OCI-LY7 (cell line): ENCODE data around the gene HBG2. TPM values are rescaled to one million over a fixed set of nuclear protein-coding genes. Genes with fewer than 3 reads are reported as not detected.

Experiments
- BruUV-seq: library from RNA; stranded (reverse); fragments of 400-500 nt; replicated peaks from 2 replicates; lab custom pipeline; 2021; lab: Mats Ljungman, UMichigan
- CTCF ChIA-PET: fragments of 300-600 bp; sonication (Branson Sonifier 250); formaldehyde crosslinking; loops from one replicate; lab custom pipeline; 2022; ENCODE audit warnings: antibody characterized with exemption; ENCODE audit not compliant: unreplicated experiment; lab: Charles Lee
- POLR2A ChIA-PET: fragments of 300-600 bp; sonication (Branson Sonifier 250); formaldehyde crosslinking; loops from one replicate; lab custom pipeline; 2022; ENCODE audit warnings: antibody characterized with exemption; lab: Charles Lee
- DNase-seq: peaks from one replicate; pipeline ENCODE4 v3.0.0-alpha.2; 2015; ENCODE audit warnings: low spot score
- H2AFZ ChIP-seq: fragments of 200-600 bp; sonication (generic), shearing (Covaris generic); 2 replicates; pipeline ENCODE4 v1.6.1; 2014; ENCODE audit warnings: mild to moderate bottlenecking, antibody characterized with exemption, low read length, moderate library complexity
- H3K27ac ChIP-seq: fragments of 200-600 bp; sonication (generic); 2 replicates; pipeline ENCODE4 v1.5.1; 2014; ENCODE audit warnings: mixed run types, low read depth, mild to moderate bottlenecking, moderate library complexity, low read length, inconsistent platforms; ENCODE audit not compliant: poor library complexity, severe bottlenecking
- H3K36me3 ChIP-seq: fragments of 200-600 bp; sonication (generic); 2 replicates; pipeline ENCODE4 v1.6.1; 2014; ENCODE audit warnings: mild to moderate bottlenecking, antibody characterized with exemption, low read length, moderate library complexity, mixed read lengths; ENCODE audit not compliant: insufficient read depth
- H3K4me1 ChIP-seq: fragments of 200-600 bp; sonication (generic); 2 replicates; pipeline ENCODE4 v1.5.1; 2014; ENCODE audit warnings: mild to moderate bottlenecking, low read length; ENCODE audit not compliant: insufficient read depth, poor library complexity, severe bottlenecking
- H3K4me2 ChIP-seq: fragments of 200-600 bp; sonication (generic); 2 replicates; pipeline ENCODE4 v1.6.1; 2014; ENCODE audit warnings: mild to moderate bottlenecking, low read length
- H3K4me3 ChIP-seq: fragments of 200-600 bp; sonication (generic); 2 replicates; pipeline ENCODE4 v1.5.1; 2014; ENCODE audit warnings: mild to moderate bottlenecking, low read depth, low read length; ENCODE audit not compliant: poor library complexity, severe bottlenecking
- H3K79me2 ChIP-seq: fragments of 200-600 bp; sonication (generic); 2 replicates; pipeline ENCODE4 v1.6.1; 2016; ENCODE audit warnings: low read depth, mild to moderate bottlenecking, low read length, moderate library complexity, mixed read lengths; ENCODE audit not compliant: insufficient read depth
- H3K9me2 ChIP-seq: fragments of 200-600 bp; sonication (generic); 2 replicates; pipeline ENCODE4 v1.6.1; 2016; ENCODE audit warnings: mild to moderate bottlenecking, low read length, mixed read lengths; ENCODE audit not compliant: insufficient read depth
- H3K9me3 ChIP-seq: fragments of 200-600 bp; sonication (generic); 2 replicates; pipeline ENCODE4 v1.6.1; 2014; ENCODE audit warnings: mild to moderate bottlenecking, mixed run types, low read length, mixed read lengths
- H4K20me1 ChIP-seq: fragments of 200-600 bp; sonication (generic); 2 replicates; pipeline ENCODE4 v1.6.1; 2014; ENCODE audit warnings: mild to moderate bottlenecking, antibody characterized with exemption, low read length, moderate library complexity, mixed read lengths; ENCODE audit not compliant: insufficient read depth
- CTCF ChIP-seq: fragments of 200-600 bp; sonication (generic); conservative IDR thresholded peaks from 2 replicates; pipeline ENCODE4 v1.5.1; 2014; ENCODE audit warnings: mild to moderate bottlenecking, antibody characterized with exemption, low read length, moderate library complexity, mixed read lengths
- EZH2phosphoT487 ChIP-seq: fragments of 200-600 bp; sonication (generic); IDR thresholded peaks from 2 replicates; pipeline ENCODE4 v1.6.1; 2018; ENCODE audit warnings: low read depth, borderline replicate concordance, mild to moderate bottlenecking, mixed run types, antibody characterized with exemption, low read length, moderate library complexity, mixed read lengths
- intact Hi-C: fragments of 100-400 bp; cut with micrococcal nuclease; formaldehyde crosslinking; loops from one replicate; pipeline ENCODE4 v1.10.0; 2022; ENCODE audit not compliant: unreplicated experiment
- total RNA-seq, 2 experiments: library from RNA; depleted of rRNA in 1 of 2; stranded (reverse); fragments of >200 nt in 1 of 2; shearing (Covaris generic) in 1 of 2; gene quantifications; 2 replicates each; pipeline ENCODE4 v1.2.3, GENCODE V29; 2014 to 2022

HBG2 gene
- total RNA-seq, 2 experiments from 2014 or later = not detected

DNA sequence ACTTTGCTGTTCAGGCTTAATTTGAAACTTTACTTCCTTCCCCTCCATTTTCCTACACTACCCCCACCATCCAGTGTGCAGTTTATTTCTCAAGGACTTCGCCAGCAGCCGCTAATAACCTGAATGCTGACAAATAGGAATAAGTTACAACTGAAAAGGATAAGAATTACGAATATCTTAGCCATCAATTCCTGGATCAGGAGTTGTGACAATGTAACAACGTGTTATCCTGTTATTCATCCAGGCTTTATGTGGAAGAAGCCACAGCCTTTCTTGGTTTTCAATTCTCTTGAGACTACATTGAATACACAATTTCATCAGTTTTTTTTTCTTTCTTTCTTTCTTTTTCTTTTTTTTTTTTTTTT, 10.8 kb downstream of the HBG2 start:
- Histone ChIP-seq H3K4me3 (no peak overlapping the region), H3K36me3 (no peaks in the 10 kb centered on the region), H3K4me2 (no peak overlapping the region), H3K9me2 (no peaks in the 10 kb centered on the region), H3K27ac (no peak overlapping the region), H4K20me1 (no peaks in the 10 kb centered on the region), H2AFZ (no peak overlapping the region), H3K4me1 (no peaks in the 10 kb centered on the region), H3K79me2 (no peaks in the 10 kb centered on the region), H3K9me3 (no peaks in the 10 kb centered on the region)
- intact Hi-C loops = no loop called here
- BruUV-seq = no TSS peak
- POLR2A ChIA-PET = no interaction called here
- CTCF ChIA-PET = no interaction called here
- no peak for DNase-seq
- no peak for TF ChIP-seq CTCF
- TF ChIP-seq EZH2phosphoT487 = no peak

DNA sequence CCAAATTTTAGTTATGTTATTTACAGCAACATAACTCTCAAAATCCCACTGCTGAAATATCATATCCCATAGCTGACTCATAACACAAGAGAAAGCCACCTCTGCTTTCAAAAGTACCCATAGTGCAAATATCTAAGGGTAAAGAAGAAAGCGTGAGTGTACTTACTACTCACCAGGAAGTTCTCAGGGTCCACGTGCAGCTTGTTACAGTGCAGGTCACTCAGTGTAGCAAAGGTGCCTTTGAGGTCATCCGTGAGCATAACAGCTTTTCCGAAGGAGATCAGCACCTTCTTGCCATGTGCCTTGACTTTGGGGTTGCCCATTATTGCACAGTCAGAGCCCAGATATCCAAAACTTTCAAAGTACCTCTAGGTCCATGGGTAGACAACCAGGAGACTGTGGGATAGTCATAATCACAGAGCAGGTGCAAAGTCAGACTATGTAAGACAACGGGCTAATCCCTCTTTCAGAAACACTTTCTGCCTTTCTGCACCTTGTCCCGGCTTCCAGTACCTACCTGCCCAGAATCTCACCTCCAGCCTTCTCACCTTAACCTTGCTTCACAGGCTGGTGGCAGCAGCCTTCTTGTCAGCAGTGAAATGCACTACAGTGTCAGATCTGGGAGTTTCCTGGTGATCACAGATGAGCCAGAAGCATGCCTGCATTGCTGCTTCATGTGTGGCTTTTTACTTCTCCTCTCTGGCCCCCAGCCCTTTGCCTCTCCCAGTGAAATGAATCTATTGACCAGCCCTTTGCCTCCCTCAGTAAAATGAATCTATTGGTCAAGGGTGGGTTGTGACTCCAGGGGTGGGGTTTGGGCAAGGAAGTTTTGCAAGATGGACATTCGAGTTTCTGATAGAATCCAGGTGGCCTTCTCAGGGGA, 11.4 kb downstream of the HBG2 start:
- no peak overlapping the region for H2AFZ ChIP-seq
- POLR2A ChIA-PET = no interaction called here

More for the DNA sequence above, 11.4 kb downstream of the HBG2 start:
- Histone ChIP-seq H3K9me3 (no peaks in the 10 kb centered on the region), H3K27ac (no peak overlapping the region), H3K4me3 (no peak overlapping the region), H3K4me2 (no peak overlapping the region), H3K4me1 (no peaks in the 10 kb centered on the region), H3K9me2 (no peaks in the 10 kb centered on the region), H3K36me3 (no peaks in the 10 kb centered on the region), H4K20me1 (no peaks in the 10 kb centered on the region), H3K79me2 (no peaks in the 10 kb centered on the region)
- no TSS peak for BruUV-seq
- no peak for DNase-seq
- TF ChIP-seq CTCF = no peak
- TF ChIP-seq EZH2phosphoT487 = no peak
- CTCF ChIA-PET = no interaction called here
- intact Hi-C loops = no loop called here
